ENCODE measurements around the gene ABTB2.
A peak's percentile ranks its signal among the peaks of the same experiment; 100 is the strongest.

- no peak for TF ChIP-seq CHD2 (IDR thresholded peaks at IDR 0.05; ENCODE audit: borderline replicate concordance, low read depth, low read length)
- TF ChIP-seq, protein P1, sequence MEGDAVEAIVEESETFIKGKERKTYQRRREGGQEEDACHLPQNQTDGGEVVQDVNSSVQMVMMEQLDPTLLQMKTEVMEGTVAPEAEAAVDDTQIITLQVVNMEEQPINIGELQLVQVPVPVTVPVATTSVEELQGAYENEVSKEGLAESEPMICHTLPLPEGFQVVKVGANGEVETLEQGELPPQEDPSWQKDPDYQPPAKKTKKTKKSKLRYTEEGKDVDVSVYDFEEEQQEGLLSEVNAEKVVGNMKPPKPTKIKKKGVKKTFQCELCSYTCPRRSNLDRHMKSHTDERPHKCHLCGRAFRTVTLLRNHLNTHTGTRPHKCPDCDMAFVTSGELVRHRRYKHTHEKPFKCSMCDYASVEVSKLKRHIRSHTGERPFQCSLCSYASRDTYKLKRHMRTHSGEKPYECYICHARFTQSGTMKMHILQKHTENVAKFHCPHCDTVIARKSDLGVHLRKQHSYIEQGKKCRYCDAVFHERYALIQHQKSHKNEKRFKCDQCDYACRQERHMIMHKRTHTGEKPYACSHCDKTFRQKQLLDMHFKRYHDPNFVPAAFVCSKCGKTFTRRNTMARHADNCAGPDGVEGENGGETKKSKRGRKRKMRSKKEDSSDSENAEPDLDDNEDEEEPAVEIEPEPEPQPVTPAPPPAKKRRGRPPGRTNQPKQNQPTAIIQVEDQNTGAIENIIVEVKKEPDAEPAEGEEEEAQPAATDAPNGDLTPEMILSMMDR (IDR thresholded peaks at IDR 0.05 in 2 of 3, conservative IDR thresholded peaks at IDR 0.05 in 1 of 3; ENCODE audit: control insufficient read depth in 2 of 3, extremely low read depth in 1 of 3, insufficient read depth in 1 of 3, low read depth in 3 of 3, low read length in 3 of 3): peak; percentile 45 to 55 (median 50); a peak in 5 of 6 replicates
These were observed 8.7 kb upstream of the ABTB2 start for GRCh38 chr11:34366522-34366921.
